Tibial nerve (tissue), 4 donors: ENCODE measurements around the gene PDE6H.

Experiments
- CTCF ChIP-seq, 5 experiments: fragments of 200-600 bp in 3 of 5; fragments of 450-650 bp in 2 of 5; sonication (generic) in 3 of 5; IDR thresholded peaks; one replicate each; pipeline ENCODE4 v1.5.1; 2016 to 2019; ENCODE audit warnings: antibody characterized with exemption in 5 of 5, mild to moderate bottlenecking in 3 of 5, moderate library complexity in 2 of 5
- EP300 ChIP-seq, 2 donors: sonication (generic); formaldehyde crosslinking; IDR thresholded peaks; one replicate each; pipeline ENCODE4 v1.6.1; 2017; ENCODE audit warnings: antibody characterized with exemption in 2 of 2, mild to moderate bottlenecking in 1 of 2
- POLR2A ChIP-seq, 2 donors: fragments of 450-650 bp; IDR thresholded peaks; one replicate each; pipeline ENCODE4 v1.6.1; 2017; ENCODE audit warnings: antibody characterized with exemption in 2 of 2, mild to moderate bottlenecking in 2 of 2, moderate library complexity in 2 of 2

- TF ChIP-seq CTCF (IDR thresholded peaks at IDR 0.05): no peak
- no peak for TF ChIP-seq EP300 (IDR thresholded peaks at IDR 0.05)
- no peak for TF ChIP-seq POLR2A (IDR thresholded peaks at IDR 0.05)
These were observed 38.3 kb upstream of the PDE6H start for GRCh38 chr12:14934511-14934910.
